Mucosa of stomach (tissue), 1 donor: Measurements from ENCODE around the gene DPP8.
A peak's percentile ranks its signal among the peaks of the same experiment; 100 is the strongest.

ENCODE experiments used
- H3K27me3 ChIP-seq: one replicate; pipeline ENCODE4 v1.7.0; 2013; ENCODE audit warnings: mild to moderate bottlenecking, low read length; ENCODE audit not compliant: control insufficient read depth, insufficient read depth
- H3K36me3 ChIP-seq: one replicate; pipeline ENCODE4 v1.7.0; 2013; ENCODE audit warnings: low read length; ENCODE audit not compliant: control insufficient read depth, insufficient read depth
- H3K4me1 ChIP-seq: one replicate; pipeline ENCODE4 v1.7.0; 2013; ENCODE audit warnings: mild to moderate bottlenecking, low read length; ENCODE audit not compliant: control insufficient read depth, insufficient read depth
- H3K4me3 ChIP-seq: one replicate; pipeline ENCODE4 v1.7.0; 2013; ENCODE audit warnings: low read length
- H3K9ac ChIP-seq: one replicate; pipeline ENCODE4 v1.7.0; 2013; ENCODE audit warnings: mild to moderate bottlenecking, low read length, moderate library complexity
- H3K9me3 ChIP-seq: one replicate; pipeline ENCODE4 v1.7.0; 2013; ENCODE audit warnings: mild to moderate bottlenecking, low read length, moderate library complexity; ENCODE audit not compliant: control insufficient read depth
- donor health status: Pancreatic carcinoma.

The DPP8 gene

GRCh38 chr15:65541231-65541820 is 23.8 kb upstream of the DPP8 start:
- Histone ChIP-seq H3K9ac (no peak overlapping the region), H3K27me3 (no peaks in the 10 kb centered on the region), H3K4me1 (peaks cover 18% of the 10 kb centered on the region), H3K9me3 (no peaks in the 10 kb centered on the region), H3K4me3 (no peak overlapping the region), H3K36me3 (no peaks in the 10 kb centered on the region)

GRCh38 chr15:65540314-65540713 is 22.8 kb upstream of the DPP8 start:
- no peak overlapping the region for H3K9ac ChIP-seq

GRCh38 chr15:65535192-65535591 is 17.7 kb upstream of the DPP8 start:
- Histone ChIP-seq H3K9ac (no peak overlapping the region), H3K9me3 (no peaks in the 10 kb centered on the region), H3K4me1 (peaks cover 38% of the 10 kb centered on the region), H3K36me3 (no peaks in the 10 kb centered on the region), H3K27me3 (no peaks in the 10 kb centered on the region), H3K4me3 (no peak overlapping the region)

More at GRCh38 chr15:65540314-65540713, 22.8 kb upstream of the DPP8 start:
- no peaks in the 10 kb centered on the region for H3K36me3 ChIP-seq
- no peaks in the 10 kb centered on the region for H3K9me3 ChIP-seq
- H3K4me3 ChIP-seq: no peak overlapping the region
- H3K27me3 ChIP-seq: no peaks in the 10 kb centered on the region
- H3K4me1 ChIP-seq: peaks cover 25% of the 10 kb centered on the region

GRCh38 chr15:65533057-65533756 is 15.7 kb upstream of the DPP8 start:
- Histone ChIP-seq H3K4me1 (peaks cover 36% of the 10 kb centered on the region), H3K36me3 (no peaks in the 10 kb centered on the region), H3K27me3 (no peaks in the 10 kb centered on the region), H3K9me3 (no peaks in the 10 kb centered on the region), H3K4me3 (peak overlapping the region; percentile 1), H3K9ac (no peak overlapping the region)

- peaks cover 36% of the 10 kb centered on the region for H3K4me1 ChIP-seq
- H3K9me3 ChIP-seq: no peaks in the 10 kb centered on the region
- no peak overlapping the region for H3K9ac ChIP-seq
- H3K36me3 ChIP-seq: no peaks in the 10 kb centered on the region
- no peaks in the 10 kb centered on the region for H3K27me3 ChIP-seq
- H3K4me3 ChIP-seq: peak overlapping the region; percentile 1
Measured at GRCh38 chr15:65532738-65533051, 15.2 kb upstream of the DPP8 start.

- no peaks in the 10 kb centered on the region for H3K27me3 ChIP-seq
- H3K9ac ChIP-seq: peak within 1 kb of the TSS; percentile 75
- H3K36me3 ChIP-seq: no peaks in the 10 kb centered on the region
- H3K4me1 ChIP-seq: peaks cover 30% of the 10 kb centered on the region
- no peaks in the 10 kb centered on the region for H3K9me3 ChIP-seq
- H3K4me3 ChIP-seq: peak within 1 kb of the TSS; percentile 60
Measured at GRCh38 chr15:65530318-65531111, 13.0 kb upstream of the DPP8 start, which contains the start of gene HACD3. TSS of gene HACD3 (plus strand) at chr15:65530463. CDS start at chr15:65530632, 169 bp downstream.

- Histone ChIP-seq H3K9ac (peak overlapping the region; percentile 75), H3K4me1 (peaks cover 23% of the 10 kb centered on the region)
Measured at GRCh38 chr15:65529762-65530317, 12.4 kb upstream of the DPP8 start.

GRCh38 chr15:65528461-65529060 is 11.1 kb upstream of the DPP8 start:
- Histone ChIP-seq H3K27me3 (no peaks in the 10 kb centered on the region), H3K4me1 (peaks cover 15% of the 10 kb centered on the region)

More at GRCh38 chr15:65529762-65530317, 12.4 kb upstream of the DPP8 start:
- Histone ChIP-seq H3K9me3 (no peaks in the 10 kb centered on the region), H3K27me3 (no peaks in the 10 kb centered on the region), H3K4me3 (peak overlapping the region; percentile 60), H3K36me3 (no peaks in the 10 kb centered on the region)

GRCh38 chr15:65525622-65526021 is 8.1 kb upstream of the DPP8 start:
- no peaks in the 10 kb centered on the region for H3K27me3 ChIP-seq
- no peak overlapping the region for H3K4me3 ChIP-seq
- H3K4me1 ChIP-seq: no peaks in the 10 kb centered on the region
- H3K36me3 ChIP-seq: no peaks in the 10 kb centered on the region
- H3K9me3 ChIP-seq: no peaks in the 10 kb centered on the region
- H3K9ac ChIP-seq: no peak overlapping the region

More at GRCh38 chr15:65528461-65529060, 11.1 kb upstream of the DPP8 start:
- H3K4me3 ChIP-seq: no peak overlapping the region
- no peak overlapping the region for H3K9ac ChIP-seq
- H3K36me3 ChIP-seq: no peaks in the 10 kb centered on the region
- H3K9me3 ChIP-seq: no peaks in the 10 kb centered on the region

GRCh38 chr15:65524226-65524625 is 6.7 kb upstream of the DPP8 start:
- Histone ChIP-seq H3K9me3 (no peaks in the 10 kb centered on the region), H3K4me1 (no peaks in the 10 kb centered on the region), H3K4me3 (no peak overlapping the region), H3K9ac (no peak overlapping the region), H3K36me3 (no peaks in the 10 kb centered on the region), H3K27me3 (no peaks in the 10 kb centered on the region)

GRCh38 chr15:65521350-65521749 is 3.9 kb upstream of the DPP8 start:
- Histone ChIP-seq H3K9ac (no peak overlapping the region), H3K4me3 (no peak overlapping the region), H3K27me3 (no peaks in the 10 kb centered on the region), H3K4me1 (peaks cover 3% of the 10 kb centered on the region), H3K9me3 (no peaks in the 10 kb centered on the region), H3K36me3 (no peaks in the 10 kb centered on the region)
